GM18526 (cell line): ENCODE results near the gene EML1.

Experiments used
- POLR2A ChIP-seq: IDR thresholded peaks from 3 replicates; pipeline ENCODE4 v1.6.1; 2011; ENCODE audit not compliant: insufficient read length; ENCODE audit errors: extremely low read depth

EML1 gene

GRCh38 chr14:99946652-99947489 lies 153.7 kb downstream of the EML1 start:
- TF ChIP-seq POLR2A = no peak

DNA sequence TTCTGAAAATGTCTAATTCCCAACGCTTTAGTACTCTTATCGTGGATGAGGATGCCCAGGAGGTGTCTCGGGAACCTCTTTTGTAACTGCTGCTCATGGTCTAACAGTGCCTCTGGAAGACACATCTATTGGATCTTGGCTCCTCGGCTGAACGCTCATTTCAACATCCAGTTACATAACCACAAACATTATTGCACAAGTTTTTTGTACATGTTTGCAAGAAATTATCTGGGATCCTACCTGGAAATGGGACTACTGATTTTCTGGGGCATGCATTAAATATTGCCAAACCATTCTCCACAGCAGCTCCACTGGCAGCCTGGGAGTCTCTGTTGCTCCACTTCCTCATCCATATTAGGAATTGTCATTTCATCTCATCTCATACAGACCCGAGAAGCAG lies 154.5 kb downstream of the EML1 start:
- no peak for TF ChIP-seq POLR2A

DNA sequence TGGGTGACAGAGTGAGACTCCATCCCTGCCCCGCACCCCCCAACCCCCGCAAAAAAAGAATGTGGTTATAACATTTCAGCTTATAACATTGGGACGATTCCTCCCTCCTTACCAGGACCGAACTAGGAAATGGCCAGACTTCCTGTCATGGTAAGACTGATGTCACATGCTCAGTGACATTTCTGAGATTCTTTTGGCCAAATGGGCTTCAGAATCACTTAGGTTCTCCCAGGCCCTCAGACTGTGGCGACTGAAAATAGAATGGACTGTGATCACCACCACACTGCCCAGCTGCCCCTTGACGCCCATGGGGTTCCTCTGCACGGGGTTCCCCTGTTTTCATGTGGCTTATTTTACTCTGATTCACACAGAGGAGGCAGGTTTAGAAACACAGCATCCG lies 157.0 kb downstream of the EML1 start:
- no peak for TF ChIP-seq POLR2A

DNA sequence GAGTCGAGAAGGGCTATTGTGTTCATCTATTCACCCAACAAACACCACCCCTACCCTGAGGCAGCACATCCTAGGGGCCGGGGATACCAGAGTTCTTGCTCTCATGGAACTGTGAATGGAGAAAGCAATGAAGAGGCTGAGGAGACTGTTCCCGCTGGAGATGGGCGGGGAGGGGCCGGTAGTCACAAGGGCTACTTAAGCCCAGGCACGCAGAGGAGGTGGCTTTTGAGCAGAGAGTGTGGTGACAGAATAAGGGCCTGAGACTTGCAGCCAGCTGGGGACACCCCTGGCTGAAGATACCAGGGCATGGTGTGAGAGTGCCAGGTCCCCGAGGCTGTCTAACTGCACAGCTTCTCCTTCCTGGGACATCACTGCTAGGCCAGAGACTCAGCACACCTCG lies 157.9 kb downstream of the EML1 start:
- TF ChIP-seq POLR2A = no peak

DNA sequence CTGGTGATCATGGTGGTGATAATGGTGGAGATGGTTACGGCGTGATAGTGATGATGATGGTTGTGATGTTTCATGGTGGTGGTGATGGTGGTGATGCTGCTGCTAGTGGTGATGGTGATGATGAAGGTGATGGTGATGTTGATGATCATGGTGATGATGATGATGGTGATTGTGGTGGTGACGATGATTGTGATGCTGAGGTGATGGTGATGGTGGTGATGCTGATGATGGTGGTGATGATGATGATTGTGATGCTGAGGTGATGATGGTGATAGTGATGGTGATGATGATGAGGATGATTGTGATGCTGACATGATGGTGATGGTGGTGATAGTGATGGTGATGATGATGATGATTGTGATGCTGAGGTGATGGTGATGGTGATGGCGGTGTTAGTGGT lies 158.8 kb downstream of the EML1 start:
- TF ChIP-seq POLR2A = no peak

GRCh38 chr14:99952453-99952852 lies 159.2 kb downstream of the EML1 start:
- no peak for TF ChIP-seq POLR2A

- TF ChIP-seq POLR2A = no peak
These were observed 162.7 kb downstream of the EML1 start for GRCh38 chr14:99955826-99956455.

DNA sequence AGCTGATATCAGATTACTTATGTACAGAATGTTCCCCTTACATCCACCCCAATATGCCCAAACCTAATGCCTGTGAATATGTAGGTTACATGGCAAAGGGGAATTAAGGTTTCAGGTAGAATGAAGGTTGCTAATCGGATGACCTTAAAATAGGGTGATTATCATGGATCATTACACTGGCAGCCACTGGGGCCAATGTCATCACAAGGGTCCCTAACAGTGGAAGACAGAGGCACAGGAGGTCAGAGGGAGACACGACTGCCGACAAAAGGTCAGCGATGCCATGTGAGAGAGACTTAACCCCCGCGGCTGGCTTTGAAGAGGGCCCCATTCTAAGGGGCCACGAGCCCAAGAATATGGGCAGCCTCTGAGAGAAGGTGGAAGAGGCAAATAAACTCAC lies 165.2 kb downstream of the EML1 start:
- TF ChIP-seq POLR2A = no peak

- TF ChIP-seq POLR2A = no peak
These were observed 168.8 kb downstream of the EML1 start for GRCh38 chr14:99961826-99962518.

GRCh38 chr14:99964979-99965378 lies 171.8 kb downstream of the EML1 start:
- no peak for TF ChIP-seq POLR2A

DNA sequence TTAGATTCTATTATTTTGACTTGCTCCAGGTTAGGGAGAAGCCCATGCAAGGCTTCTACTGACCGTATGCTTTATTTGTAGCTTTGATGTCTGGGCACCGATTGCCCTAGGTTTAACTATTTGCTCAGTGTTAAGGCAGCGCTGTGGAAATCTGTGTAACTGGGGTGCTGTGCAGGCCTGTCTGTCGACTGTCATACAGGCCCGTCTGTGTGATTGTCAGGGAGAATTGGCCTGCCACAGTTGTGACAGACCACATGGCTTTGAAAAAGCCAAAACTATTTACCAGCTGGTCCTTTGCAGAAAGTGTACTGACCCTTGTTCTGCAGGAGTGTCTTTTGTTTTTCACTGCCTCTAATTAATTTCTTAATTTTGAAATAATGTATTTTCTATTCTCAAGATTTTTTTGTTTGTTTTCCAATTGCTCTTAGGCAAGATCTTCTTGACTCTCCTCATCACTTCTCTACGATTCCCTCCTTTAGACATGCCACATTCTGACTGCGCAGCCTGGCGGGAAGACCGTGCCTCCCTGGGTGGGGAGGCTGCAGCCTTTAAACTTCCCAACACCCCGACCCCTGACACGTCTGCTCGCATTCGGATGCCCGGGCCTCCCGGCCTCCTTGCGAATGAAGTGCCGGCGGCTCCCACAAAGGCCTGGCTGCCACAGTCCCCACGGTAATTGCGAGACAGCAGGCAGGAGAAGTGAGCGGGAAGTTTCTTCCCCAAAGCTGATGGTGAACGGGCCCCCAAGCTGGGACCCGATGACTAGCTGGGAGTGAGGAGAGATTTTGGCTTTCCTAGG lies 173.0 kb downstream of the EML1 start:
- TF ChIP-seq POLR2A = no peak

- TF ChIP-seq POLR2A = no peak
These were observed 173.7 kb downstream of the EML1 start for GRCh38 chr14:99966912-99967311.

DNA sequence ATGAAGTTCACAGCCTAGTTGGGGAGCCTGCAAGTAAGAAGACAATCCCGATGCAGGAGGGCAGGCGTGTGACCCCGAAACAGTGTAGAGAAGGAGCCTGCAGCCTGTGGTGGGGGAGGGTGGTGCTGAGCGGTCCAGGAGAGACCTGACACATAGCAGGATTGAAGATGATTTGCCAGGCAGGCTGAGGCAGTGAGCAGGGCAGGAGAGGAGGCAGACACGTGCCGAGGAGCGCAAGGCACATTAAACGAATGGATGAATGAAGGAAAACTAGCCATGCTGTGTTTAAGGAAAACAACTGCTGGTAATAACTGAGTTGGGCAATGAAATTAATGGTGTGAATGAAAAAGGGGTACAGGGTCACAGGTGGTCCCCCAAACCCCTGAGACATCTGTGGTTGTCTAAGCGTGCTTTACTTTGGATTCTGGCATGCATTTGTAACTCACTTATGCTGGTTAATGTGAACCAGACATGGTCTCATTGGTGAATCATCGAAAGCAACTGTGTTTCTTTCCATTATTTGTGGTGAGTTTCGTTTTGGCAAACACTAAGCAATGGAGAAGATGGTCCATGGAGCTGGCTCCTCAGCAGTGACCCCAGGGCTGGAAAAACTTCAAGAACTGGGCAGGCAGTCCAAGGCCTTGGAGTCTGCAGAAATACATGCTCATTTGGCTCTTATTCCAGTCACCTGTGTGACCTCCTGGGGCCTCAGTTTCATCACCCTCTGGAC lies 175.1 kb downstream of the EML1 start:
- no peak for TF ChIP-seq POLR2A

DNA sequence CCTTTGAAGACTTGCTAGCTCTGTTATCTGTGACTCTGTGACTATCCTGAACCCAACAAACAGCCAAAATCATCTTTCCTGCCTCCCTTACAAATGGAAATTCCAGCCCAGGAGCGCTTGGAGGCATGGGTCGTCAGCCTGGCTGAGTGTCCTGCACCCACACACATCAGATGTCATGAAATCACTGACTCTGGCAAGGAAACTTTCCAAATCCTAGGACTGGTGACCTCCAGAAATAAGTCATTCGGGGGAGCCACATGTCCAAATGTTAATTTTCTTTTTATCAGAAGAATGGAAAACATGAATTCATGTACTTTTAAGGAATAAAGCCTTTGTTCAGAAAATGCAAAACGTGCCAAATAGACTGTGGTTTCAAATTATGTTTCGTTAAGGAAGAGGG lies 175.7 kb downstream of the EML1 start:
- no peak for TF ChIP-seq POLR2A
